GM18951 (cell line): ENCODE results near the gene MCM9.

Source experiments
- POLR2A ChIP-seq: IDR thresholded peaks from 4 replicates; pipeline ENCODE4 v1.6.1; 2011; ENCODE audit warnings: mild to moderate bottlenecking; ENCODE audit not compliant: insufficient read length, insufficient read depth; ENCODE audit errors: extremely low read depth
- in situ Hi-C: fragments of 300-500 bp; cut with MboI; formaldehyde crosslinking; loops from one replicate; pipeline ENCODE4 v1.12.0; 2022; ENCODE audit warnings: low sequenced_read_pairs, mixed read lengths, inconsistent platforms; ENCODE audit not compliant: unreplicated experiment

Gene MCM9

DNA sequence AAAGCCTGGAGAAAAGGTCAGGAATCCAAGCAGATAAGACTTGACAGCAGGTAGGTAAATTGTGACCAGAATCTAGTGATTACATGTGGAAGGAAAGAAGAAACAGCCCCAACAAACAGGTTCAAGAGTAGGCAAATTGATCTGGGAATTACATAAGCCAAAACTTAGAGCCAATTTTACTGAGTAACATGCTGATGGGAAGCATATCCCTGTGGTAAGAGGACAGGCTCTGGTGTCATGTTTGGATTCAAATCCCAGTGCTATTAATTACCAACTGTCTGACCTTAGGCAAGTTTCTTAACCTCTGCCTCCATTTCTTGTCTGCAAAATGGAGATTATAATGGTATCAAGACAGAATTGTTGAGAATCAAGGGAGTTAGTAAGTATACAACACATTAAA is 20.4 kb downstream of the MCM9 start:
- in situ Hi-C loops: no loop called here
- TF ChIP-seq POLR2A: no peak

DNA sequence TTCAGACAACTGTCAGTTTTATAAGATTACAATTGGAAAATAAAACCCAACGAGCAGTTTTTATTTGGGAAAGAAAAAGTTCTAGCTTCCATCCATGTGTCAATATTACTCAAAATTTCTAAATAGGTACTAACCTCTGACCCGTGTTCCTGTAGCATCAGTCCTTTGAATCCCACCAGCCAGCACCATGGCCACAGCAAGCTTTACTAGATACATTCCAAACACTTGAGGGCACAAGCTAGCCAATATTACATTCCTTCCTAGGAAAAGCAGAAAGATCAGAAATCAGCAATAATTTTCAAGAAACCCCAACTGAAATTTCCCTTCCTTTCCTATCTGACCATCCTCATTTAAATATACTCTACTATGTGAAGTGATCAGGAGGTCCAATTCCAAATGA is 21.8 kb downstream of the MCM9 start:
- TF ChIP-seq POLR2A: no peak
- in situ Hi-C loops: no loop called here

DNA sequence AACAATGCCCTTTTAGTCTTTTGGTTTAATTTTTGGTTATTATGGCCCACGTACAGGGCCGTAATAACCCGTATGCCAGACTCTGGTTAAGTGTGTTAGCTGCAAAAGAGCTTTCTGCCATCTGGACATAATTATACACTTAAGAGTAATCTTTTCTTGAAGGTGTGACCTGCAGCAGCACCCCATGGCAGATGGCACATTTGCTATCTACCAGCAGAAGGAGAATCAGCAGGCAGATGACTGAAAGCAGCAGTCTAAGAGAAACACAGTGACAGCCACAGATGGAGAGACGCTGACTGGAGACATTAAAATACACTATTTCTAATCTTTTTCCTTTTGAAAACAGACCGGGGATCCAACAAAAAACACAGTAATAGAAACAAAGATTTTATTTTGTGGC is 22.3 kb downstream of the MCM9 start:
- no peak for TF ChIP-seq POLR2A
- in situ Hi-C loops: no loop called here

DNA sequence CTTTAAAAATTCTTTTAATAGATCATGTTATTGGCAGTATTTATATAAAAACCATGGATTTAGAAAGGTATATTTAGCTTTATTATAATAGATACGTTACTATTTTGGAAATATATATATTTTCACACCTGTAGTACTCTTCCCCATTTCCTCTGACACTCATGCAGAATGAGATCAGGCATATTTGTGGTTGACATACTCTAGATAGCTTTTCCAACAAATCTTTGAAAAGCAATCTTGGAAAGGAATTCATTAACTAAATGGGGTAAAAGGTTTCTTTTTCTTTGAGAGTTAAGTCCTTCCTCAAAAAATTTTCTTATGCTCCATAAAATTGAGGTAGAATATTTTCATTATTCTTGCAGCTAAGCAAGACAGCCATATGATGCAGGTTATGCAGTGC is 26.5 kb downstream of the MCM9 start:
- TF ChIP-seq POLR2A: no peak
- in situ Hi-C loops: no loop called here

DNA sequence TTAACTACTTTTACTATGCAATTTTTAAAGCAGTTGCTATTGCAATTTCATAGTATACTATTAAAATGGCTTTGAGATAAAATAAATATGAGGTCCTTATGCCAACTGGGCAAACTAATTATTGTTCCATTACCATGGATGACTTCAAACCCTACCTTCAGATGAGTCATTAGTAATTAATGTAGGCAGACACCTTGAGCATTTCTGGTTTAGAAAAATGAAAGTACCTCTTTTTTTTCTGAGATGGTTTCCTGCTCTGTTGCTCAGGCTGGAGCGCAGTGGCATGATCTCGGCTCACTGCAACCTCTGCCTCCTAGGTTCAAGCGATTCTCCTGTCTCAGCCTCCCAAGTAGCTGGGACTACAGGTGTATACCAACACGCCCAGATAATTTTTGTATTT is 29.1 kb downstream of the MCM9 start:
- TF ChIP-seq POLR2A: no peak
- in situ Hi-C loops: no loop called here

DNA sequence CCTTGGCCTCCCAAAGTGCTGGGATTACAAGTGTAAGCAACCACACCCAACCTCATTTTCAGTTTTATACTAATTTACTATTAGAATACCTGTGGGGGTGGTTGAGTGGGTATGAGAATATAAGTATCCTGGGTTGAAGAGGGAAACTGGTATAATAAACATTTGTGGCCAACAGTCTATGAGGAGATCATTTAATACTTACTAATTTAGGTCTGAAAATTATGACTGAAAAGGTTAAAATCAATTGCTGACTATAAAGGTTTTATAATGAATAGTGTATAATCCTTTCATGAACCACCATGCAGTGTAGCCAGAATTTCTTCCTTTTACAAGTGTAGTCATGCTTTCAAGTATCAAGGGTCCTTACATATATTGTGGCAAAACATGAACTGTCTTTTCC is 29.9 kb downstream of the MCM9 start:
- no peak for TF ChIP-seq POLR2A
- in situ Hi-C loops: no loop called here

DNA sequence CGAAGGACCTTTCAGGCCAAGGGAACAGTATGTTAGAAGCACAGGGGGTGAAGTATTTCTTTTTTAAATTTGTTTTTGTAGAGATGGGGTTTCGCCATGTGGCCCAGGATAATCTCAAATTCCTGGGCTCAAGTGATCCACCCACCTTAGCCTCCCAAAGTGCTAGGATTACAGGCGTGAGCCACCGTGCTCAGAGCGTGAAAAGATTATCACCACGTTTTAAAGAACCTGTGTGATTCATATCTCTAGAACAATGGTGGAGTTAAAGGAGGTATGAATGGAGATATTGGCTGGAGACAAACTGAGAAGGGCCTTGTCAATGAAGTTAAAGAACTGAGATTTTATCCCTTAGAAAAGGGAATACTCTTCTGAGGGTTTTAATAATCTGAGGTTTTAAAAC is 31.3 kb downstream of the MCM9 start:
- in situ Hi-C loops: no loop called here
- TF ChIP-seq POLR2A: no peak

DNA sequence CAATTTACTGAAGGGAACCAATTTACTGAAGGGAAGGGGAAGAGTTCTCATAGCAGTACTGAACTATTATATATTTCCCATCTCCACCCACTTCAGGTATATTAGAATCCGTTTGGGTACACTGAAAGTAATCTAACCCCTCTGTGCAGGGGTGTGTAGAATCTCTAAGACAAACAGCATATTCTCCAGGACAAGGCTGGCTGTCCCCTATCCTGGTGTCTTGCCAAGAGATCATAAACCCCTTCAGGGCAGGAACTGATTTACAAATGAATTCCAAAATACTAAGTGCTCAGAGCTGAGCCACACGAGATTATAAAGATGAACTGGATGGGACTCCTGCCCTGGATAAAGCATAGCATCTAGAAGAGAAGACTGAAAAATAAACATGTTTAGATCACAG is 31.8 kb downstream of the MCM9 start:
- in situ Hi-C loops: no loop called here
- no peak for TF ChIP-seq POLR2A

DNA sequence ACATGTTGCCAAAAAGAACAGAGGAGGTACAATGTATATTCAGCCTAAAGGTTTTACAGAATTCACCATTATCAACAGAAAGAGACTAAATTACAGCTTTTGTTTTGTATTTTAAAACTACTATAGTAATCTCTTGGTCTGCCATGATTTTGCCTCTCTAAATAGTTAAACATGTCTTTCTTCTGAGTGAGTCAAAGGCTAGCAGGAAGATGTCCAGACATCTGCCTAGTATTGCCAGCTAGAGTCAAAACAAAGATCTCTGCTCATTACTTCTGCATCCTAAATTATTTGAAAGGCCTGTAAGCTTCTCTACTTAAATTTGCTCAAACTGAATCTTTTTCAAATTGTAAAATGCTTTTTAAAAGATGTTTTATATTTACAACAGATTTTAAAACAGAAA is 32.2 kb downstream of the MCM9 start:
- in situ Hi-C loops: no loop called here

DNA sequence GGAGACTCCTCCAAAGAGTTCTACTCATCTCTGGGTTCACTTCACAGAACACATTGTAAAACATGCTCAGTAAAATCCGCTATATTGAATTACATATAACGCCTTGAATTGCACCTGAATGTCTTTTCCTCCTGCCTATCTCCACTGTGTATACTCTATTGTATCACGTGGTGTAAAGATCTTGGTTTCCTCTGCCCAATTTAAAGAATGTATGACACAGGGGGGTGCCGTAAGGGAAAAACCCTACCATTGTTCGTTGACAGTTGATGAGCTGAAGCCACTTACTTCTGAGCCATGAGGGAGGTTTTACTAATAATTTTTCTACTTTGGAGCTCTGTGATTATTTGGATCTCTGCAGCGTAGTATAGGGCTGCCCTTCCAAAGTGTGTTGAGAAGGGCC is 35.0 kb downstream of the MCM9 start:
- in situ Hi-C loops: no loop called here
- TF ChIP-seq POLR2A: no peak

More for the DNA sequence above, 32.2 kb downstream of the MCM9 start:
- TF ChIP-seq POLR2A: no peak

DNA sequence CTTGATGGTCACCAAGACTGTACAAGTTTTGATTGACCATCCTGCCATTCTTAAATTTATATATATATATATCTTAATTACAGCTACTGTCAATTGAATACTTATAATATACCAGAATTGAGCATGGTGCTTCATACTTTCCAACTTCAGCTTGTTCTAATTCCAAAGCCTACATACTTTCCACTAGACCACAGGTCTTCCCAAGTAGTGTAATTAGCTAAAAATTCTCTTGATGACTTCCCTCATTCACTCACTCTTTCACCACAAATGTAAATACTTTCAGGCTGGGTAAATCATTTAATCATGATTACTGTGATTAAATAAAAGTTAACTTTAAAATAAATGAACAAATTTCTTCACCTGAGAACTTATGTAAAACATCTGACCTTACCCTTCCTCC is 37.6 kb downstream of the MCM9 start:
- TF ChIP-seq POLR2A: no peak
- in situ Hi-C loops: no loop called here

DNA sequence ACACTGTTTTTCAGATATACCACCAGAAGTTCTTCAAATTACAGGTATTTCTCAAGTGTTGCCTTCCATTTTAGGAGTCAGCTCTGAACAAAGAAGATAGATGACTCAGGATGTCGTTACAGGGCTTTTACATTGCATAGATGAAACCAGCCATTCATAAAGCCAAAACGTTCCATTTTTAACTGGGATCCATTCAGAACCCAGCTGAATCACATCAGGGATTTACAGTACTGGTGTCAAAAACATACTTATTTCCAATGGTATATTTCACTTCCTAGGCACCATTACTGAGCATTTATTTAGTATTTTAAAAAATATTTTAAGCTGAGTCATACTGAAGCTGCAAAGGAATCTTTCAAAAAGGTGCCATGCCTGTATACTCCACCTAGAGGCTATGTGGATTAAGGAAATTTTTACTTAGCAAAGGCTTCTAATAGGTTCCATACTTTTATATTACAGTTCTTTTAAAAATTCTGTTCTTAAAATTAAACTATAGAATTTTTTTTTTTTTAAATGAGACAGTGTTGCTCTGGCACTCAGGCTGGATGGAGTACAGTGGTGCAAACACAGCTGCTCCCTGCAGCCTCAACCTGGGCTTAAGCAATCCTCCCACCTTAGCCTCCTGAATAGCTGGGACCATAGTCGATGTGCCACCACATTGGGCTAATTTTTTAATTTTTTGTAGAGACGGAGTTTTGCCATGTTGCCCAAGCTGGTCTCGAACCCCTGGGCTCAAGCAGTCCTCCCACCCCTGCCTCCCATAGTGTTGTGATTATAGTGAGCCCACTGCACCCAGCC is 38.4 kb downstream of the MCM9 start:
- in situ Hi-C loops: no loop called here
- TF ChIP-seq POLR2A: no peak

DNA sequence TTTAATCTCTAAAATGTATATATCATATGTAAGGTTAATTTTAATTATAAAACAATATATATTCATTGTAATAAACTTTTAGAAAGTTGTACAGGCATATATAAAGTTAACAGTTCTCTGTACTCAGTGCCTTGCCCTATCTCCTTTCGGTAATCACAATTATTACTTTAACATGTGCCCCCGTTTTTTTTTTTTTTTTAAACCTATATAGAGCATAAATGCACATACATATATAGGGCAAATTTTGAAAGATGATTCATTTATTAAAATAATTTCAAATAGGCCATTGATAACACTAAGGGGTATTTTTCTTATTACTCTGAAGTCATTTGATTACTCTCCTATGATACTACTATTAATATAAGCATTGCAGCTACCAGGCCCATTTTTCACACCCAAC is 39.1 kb downstream of the MCM9 start:
- no peak for TF ChIP-seq POLR2A
- in situ Hi-C loops: no loop called here

DNA sequence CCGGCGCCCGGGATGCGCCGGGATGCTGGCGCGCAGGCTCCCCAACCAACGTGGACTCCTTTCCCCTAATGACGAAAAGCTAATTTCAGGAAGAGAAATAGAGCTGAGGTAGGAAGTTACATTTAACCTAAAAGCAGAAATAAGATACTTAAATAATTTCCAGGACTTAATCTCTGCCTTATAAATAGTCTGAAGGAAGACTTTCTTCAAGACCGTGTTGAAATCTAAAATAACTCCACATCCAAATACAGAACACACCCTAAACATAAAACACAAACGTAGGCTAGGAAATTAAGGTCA is 39.7 kb downstream of the MCM9 start:
- in situ Hi-C loops: no loop called here
- TF ChIP-seq POLR2A: peak; percentile 26
